ENCODE measurements around the gene STXBP2. TPM values are rescaled to one million over a fixed set of nuclear protein-coding genes. Genes with fewer than 3 reads are reported as not detected.

The STXBP2 gene
- total RNA-seq, 5 donors from 2014 or later (not counting 1 experiment from before 2014, with no cell fraction given) = 185 to 229 (median 228) TPM

- peaks cover 0 to 6% of the 10 kb centered on the region in 2 experiments for H3K27me3 ChIP-seq (replicated peaks in 1 of 2; ENCODE audit: control insufficient read depth in 2 of 2, extremely low read depth in 1 of 2, insufficient read depth in 2 of 2, low read length in 1 of 2)
- Mint-ChIP-seq H3K9me3 (no peaks in the 10 kb centered on the region), H3K27me3 (no peaks in the 10 kb centered on the region), H3K27ac (peak overlapping the region; percentile 61 to 81), H3K4me3 (peak overlapping the region; percentile 66 to 74 (median 72)), H3K4me1 (peaks cover 10 to 15% (median 11%) of the 10 kb centered on the region in 3 donors), H3K36me3 (no peaks in the 10 kb centered on the region)
- peaks cover 4% of the 10 kb centered on the region in 2 donors for H3K36me3 ChIP-seq (ENCODE audit: control insufficient read depth in 2 of 2, extremely low read depth in 1 of 2, insufficient read depth in 1 of 2, low read length in 1 of 2)
- ATAC-seq (replicated peaks in 1 of 4) = peak; percentile 83 to 92 (median 88)
- H3K27ac ChIP-seq (ENCODE audit: low read length) = peak overlapping the region; percentile 67
- no peaks in the 10 kb centered on the region for H3K9me3 ChIP-seq
- H3K4me3 ChIP-seq (ENCODE audit: control insufficient read depth in 1 of 2, extremely low read depth in 1 of 2, low read length in 1 of 2) = peak overlapping the region; percentile 39 to 49
- DNase-seq = peak; percentile 73 to 94 (median 85)
- ChIA-PET POLR2A (interaction anchor here in 1 of 2 donors (0.6 kb wide), 2 partner anchors 20 to 147 kb away, joined by 3 to 5 read pairs; no protein-coding TSS in a partner anchor), CTCF (interaction anchor here (0.6 to 1.6 kb wide), 4 partner anchors 17 to 1671 kb away, joined by 3 to 8 read pairs (median 3); partner anchors contain the start of genes PET100 (in 1 of the 2) and XAB2 (in 1 of the 2))
- WGBS (ENCODE audit: insufficient coverage) = 1% methylated on average over 18 of the region's 28 CpGs
- peaks cover 0 to 16% of the 10 kb centered on the region in 2 experiments for H3K4me1 ChIP-seq (ENCODE audit: control insufficient read depth in 1 of 2, extremely low read depth in 1 of 2, insufficient read depth in 2 of 2, low read length in 2 of 2)
Observed at GRCh38 chr19:7652061-7652641, 15.2 kb downstream of the STXBP2 start.

GRCh38 chr19:7654401-7654800 is 17.5 kb downstream of the STXBP2 start:
- H3K4me1 Mint-ChIP-seq = peaks cover 22 to 26% (median 24%) of the 10 kb centered on the region in 3 donors
- H3K27me3 ChIP-seq (replicated peaks in 1 of 2; ENCODE audit: control insufficient read depth in 2 of 2, extremely low read depth in 1 of 2, insufficient read depth in 2 of 2, low read length in 1 of 2) = peaks cover 0 to 6% of the 10 kb centered on the region in 2 experiments
- H3K27ac ChIP-seq (ENCODE audit: low read length) = no peak overlapping the region
- no peak overlapping the region for H3K27ac Mint-ChIP-seq
- H3K9me3 ChIP-seq = no peaks in the 10 kb centered on the region
- ATAC-seq (replicated peaks in 1 of 4) = no peak
- H3K36me3 Mint-ChIP-seq = no peaks in the 10 kb centered on the region
- DNase-seq = no peak
- no peaks in the 10 kb centered on the region for H3K27me3 Mint-ChIP-seq
- ChIA-PET CTCF (interaction anchor here in 1 of 2 donors (0.8 to 0.9 kb wide), 2 partner anchors 27 to 86 kb away, joined by 3 read pairs; partner anchors contain the start of gene TRAPPC5), POLR2A (no interaction called here)
- H3K4me1 ChIP-seq (ENCODE audit: control insufficient read depth in 1 of 2, extremely low read depth in 1 of 2, insufficient read depth in 2 of 2, low read length in 2 of 2) = peaks cover 3 to 34% of the 10 kb centered on the region in 2 experiments
- H3K36me3 ChIP-seq (ENCODE audit: control insufficient read depth in 2 of 2, extremely low read depth in 1 of 2, insufficient read depth in 1 of 2, low read length in 1 of 2) = no peaks in the 10 kb centered on the region
- WGBS (ENCODE audit: insufficient coverage) = 93% methylated on average over 3 of the region's 8 CpGs
- H3K4me3 ChIP-seq (ENCODE audit: control insufficient read depth in 1 of 2, extremely low read depth in 1 of 2, low read length in 1 of 2) = no peak overlapping the region
- no peak overlapping the region for H3K4me3 Mint-ChIP-seq
- H3K9me3 Mint-ChIP-seq = no peaks in the 10 kb centered on the region

- Mint-ChIP-seq H3K4me3 (no peak overlapping the region), H3K9me3 (no peaks in the 10 kb centered on the region), H3K27ac (no peak overlapping the region), H3K4me1 (peaks cover 22 to 26% (median 24%) of the 10 kb centered on the region in 3 donors), H3K36me3 (no peaks in the 10 kb centered on the region), H3K27me3 (no peaks in the 10 kb centered on the region)
- 89% methylated on average over 7 of the region's 8 CpGs for WGBS (ENCODE audit: insufficient coverage)
- Histone ChIP-seq H3K27ac (ENCODE audit: low read length) (no peak overlapping the region), H3K4me3 (ENCODE audit: control insufficient read depth in 1 of 2, extremely low read depth in 1 of 2, low read length in 1 of 2) (no peak overlapping the region), H3K36me3 (ENCODE audit: control insufficient read depth in 2 of 2, extremely low read depth in 1 of 2, insufficient read depth in 1 of 2, low read length in 1 of 2) (no peaks in the 10 kb centered on the region), H3K27me3 (replicated peaks in 1 of 2; ENCODE audit: control insufficient read depth in 2 of 2, extremely low read depth in 1 of 2, insufficient read depth in 2 of 2, low read length in 1 of 2) (peaks cover 0 to 6% of the 10 kb centered on the region in 2 experiments), H3K9me3 (no peaks in the 10 kb centered on the region), H3K4me1 (ENCODE audit: control insufficient read depth in 1 of 2, extremely low read depth in 1 of 2, insufficient read depth in 2 of 2, low read length in 2 of 2) (peaks cover 3 to 34% of the 10 kb centered on the region in 2 experiments)
- no peak for DNase-seq
- CTCF ChIA-PET = interaction anchor here in 1 of 2 donors (0.6 kb wide), 1 partner anchor 23 kb away, joined by 3 read pairs; no protein-coding TSS in a partner anchor
- POLR2A ChIA-PET = no interaction called here
- ATAC-seq (replicated peaks in 1 of 4) = no peak
Observed at GRCh38 chr19:7655581-7655980, 18.7 kb downstream of the STXBP2 start.

- no peaks in the 10 kb centered on the region for H3K36me3 Mint-ChIP-seq
- Histone ChIP-seq H3K27ac (ENCODE audit: low read length) (peak overlapping the region; percentile 18), H3K4me3 (ENCODE audit: control insufficient read depth in 1 of 2, extremely low read depth in 1 of 2, low read length in 1 of 2) (no peak overlapping the region), H3K4me1 (ENCODE audit: control insufficient read depth in 1 of 2, extremely low read depth in 1 of 2, insufficient read depth in 2 of 2, low read length in 2 of 2) (peaks cover 3 to 28% of the 10 kb centered on the region in 2 experiments), H3K27me3 (replicated peaks in 1 of 2; ENCODE audit: control insufficient read depth in 2 of 2, extremely low read depth in 1 of 2, insufficient read depth in 2 of 2, low read length in 1 of 2) (no peaks in the 10 kb centered on the region), H3K9me3 (no peaks in the 10 kb centered on the region), H3K36me3 (ENCODE audit: control insufficient read depth in 2 of 2, extremely low read depth in 1 of 2, insufficient read depth in 1 of 2, low read length in 1 of 2) (no peaks in the 10 kb centered on the region)
- peak overlapping the region in 1 of 3 donors; percentile 74 for H3K4me3 Mint-ChIP-seq
- H3K4me1 Mint-ChIP-seq = peaks cover 18 to 21% (median 21%) of the 10 kb centered on the region in 3 donors
- ChIA-PET POLR2A (interaction anchor here in 1 of 2 donors (0.7 kb wide), 1 partner anchor 201 kb away, joined by 4 read pairs; no protein-coding TSS in a partner anchor), CTCF (interaction anchor here in 1 of 2 donors (0.6 to 1.2 kb wide), 3 partner anchors 24 to 142 kb away, joined by 4 read pairs; partner anchors contain the start of gene TRAPPC5)
- peak in 2 of 4 experiments; percentile 21 to 28 for ATAC-seq (replicated peaks in 1 of 4)
- no peak overlapping the region for H3K27ac Mint-ChIP-seq
- no peaks in the 10 kb centered on the region for H3K9me3 Mint-ChIP-seq
- 58% methylated on average over 4 of the region's 14 CpGs for WGBS (ENCODE audit: insufficient coverage)
- no peak for DNase-seq
- no peaks in the 10 kb centered on the region for H3K27me3 Mint-ChIP-seq
Observed at GRCh38 chr19:7657131-7657751, 20.3 kb downstream of the STXBP2 start.

DNA sequence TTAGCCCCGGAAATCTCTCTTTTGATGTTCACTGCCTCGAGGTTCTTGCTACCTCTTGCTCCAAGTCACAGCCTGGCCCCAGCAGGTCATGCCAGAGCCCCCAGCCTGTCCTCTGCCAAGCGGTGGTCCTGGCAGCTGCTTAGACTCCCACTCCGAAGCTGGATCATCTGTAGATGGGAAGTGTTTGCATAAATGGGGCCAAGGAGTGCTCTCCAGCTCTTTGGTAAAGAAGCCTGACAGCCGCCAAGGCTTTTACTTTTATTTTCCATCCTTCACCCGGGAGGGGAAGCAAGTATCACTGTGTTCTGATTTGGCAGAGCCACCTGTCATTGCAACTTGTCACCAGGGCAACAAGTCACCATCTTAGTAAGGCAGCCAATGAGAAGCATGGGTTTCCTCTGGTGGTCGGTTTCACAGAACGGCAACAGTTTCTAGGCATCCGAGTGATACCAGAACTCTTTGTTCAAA is 21.3 kb downstream of the STXBP2 start:
- Mint-ChIP-seq H3K36me3 (no peaks in the 10 kb centered on the region), H3K27me3 (no peaks in the 10 kb centered on the region), H3K4me3 (peak overlapping the region; percentile 59 to 74 (median 68)), H3K27ac (peak overlapping the region; percentile 50 to 72), H3K4me1 (peaks cover 12 to 15% (median 13%) of the 10 kb centered on the region in 3 donors), H3K9me3 (no peaks in the 10 kb centered on the region)
- POLR2A ChIA-PET = no interaction called here
- CTCF ChIA-PET = interaction anchor here in 1 of 2 donors (0.5 to 1.2 kb wide), 2 partner anchors 23 to 90 kb away, joined by 3 to 4 read pairs; partner anchors contain the start of gene TRAPPC5
- WGBS (ENCODE audit: insufficient coverage) = 6% methylated on average over 7 of the region's 9 CpGs
- H3K9me3 ChIP-seq = no peaks in the 10 kb centered on the region
- peak; percentile 71 to 99 (median 78) for ATAC-seq (replicated peaks in 1 of 4)
- H3K4me1 ChIP-seq (ENCODE audit: control insufficient read depth in 1 of 2, extremely low read depth in 1 of 2, insufficient read depth in 2 of 2, low read length in 2 of 2) = peaks cover 3 to 21% of the 10 kb centered on the region in 2 experiments
- DNase-seq = peak in 16 of 35 experiments; percentile 29 to 72 (median 41)
- peak overlapping the region in 1 of 2 donors; percentile 16 for H3K4me3 ChIP-seq (ENCODE audit: control insufficient read depth in 1 of 2, extremely low read depth in 1 of 2, low read length in 1 of 2)
- H3K36me3 ChIP-seq (ENCODE audit: control insufficient read depth in 2 of 2, extremely low read depth in 1 of 2, insufficient read depth in 1 of 2, low read length in 1 of 2) = no peaks in the 10 kb centered on the region
- peak overlapping the region; percentile 59 for H3K27ac ChIP-seq (ENCODE audit: low read length)
- no peaks in the 10 kb centered on the region for H3K27me3 ChIP-seq (replicated peaks in 1 of 2; ENCODE audit: control insufficient read depth in 2 of 2, extremely low read depth in 1 of 2, insufficient read depth in 2 of 2, low read length in 1 of 2)

Data from T-cell (primary cell).